NCI-H1436 (cell line): ENCODE measurements around the gene LYRM1.

ENCODE experiments used
- DNase-seq: peaks from one replicate; lab custom pipeline; 2025; lab: John Stamatoyannopoulos, UW

Gene LYRM1

DNA sequence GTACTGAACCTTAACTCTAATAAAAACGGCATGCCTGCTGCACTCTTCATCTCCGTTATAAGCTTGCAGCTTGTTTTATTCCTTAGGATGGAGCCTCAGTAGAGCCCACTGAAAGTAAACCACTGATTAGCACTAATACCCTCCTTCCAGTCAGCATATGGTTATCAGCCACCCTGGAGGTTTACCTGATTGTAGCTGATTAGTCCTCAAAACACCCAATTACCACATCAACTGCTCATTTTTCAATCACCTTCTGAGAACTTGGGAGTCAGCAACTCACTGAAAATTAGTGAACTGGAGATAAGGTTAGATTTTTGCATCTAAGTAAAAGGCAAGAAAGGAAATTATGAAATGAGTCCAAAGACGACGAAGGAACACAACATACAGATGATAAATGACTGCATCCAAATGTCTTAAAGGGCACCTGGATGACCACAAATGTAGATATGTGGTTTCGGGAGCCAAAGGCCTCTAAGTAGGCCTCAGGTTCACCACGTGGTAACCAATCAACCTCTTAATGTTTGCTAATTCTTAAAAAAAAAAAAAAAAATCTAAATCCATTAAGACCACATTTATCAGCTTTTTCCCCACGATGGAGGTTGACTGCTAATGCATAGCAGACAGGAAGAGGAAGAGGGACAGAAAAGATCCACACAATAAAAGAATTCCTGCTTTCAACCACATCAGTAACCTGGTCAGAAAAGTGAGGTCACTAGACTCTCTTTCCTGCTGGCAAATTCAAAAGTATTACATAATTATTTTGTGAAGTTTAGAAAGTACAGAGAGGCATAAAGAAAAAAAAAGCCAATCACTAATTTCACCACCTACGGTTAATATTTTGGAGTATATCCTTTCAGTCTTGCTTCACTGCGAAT, 28.4 kb upstream of the LYRM1 start:
- no peak for DNase-seq

DNA sequence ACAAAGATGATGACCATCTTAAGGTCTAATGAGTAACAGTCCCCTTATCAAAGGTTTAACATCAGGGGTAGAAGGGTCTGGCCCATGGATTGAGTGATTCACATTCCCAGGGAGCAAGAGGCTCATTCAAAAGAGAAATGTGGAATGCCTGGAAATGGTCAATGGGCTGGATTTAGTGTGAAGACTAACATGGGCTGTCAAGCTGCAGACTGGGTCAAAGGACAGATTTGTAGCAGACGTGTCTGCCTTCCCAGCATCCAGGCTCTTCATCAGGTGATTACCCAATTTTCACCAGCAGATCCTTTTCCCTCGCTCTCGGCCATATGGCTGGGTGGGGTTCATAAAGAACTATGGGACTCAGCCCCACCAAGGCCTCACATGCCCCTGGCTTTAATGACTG, 27.2 kb upstream of the LYRM1 start:
- no peak for DNase-seq

DNA sequence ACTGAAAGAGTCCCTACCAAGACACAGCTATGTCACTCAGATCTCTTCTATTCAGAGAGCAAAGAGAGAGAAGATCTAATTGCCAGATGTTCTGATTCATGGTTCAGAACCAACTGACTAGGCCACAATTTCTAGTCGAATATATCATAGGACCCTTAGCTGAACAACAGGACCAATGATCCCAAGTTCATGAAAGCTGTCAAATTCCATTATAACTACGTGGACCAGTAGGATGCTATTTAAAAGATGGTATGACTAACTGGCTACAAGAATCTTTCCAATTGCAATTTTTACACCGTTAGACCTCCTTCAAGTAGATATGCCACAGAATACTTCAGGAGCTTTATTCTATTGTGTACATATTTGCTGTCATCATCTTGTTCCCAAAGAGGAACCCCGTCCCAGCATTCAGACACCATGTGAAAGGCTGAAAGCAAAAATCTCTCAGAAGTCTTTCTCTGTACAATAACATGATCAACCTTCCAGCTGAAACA, 26.4 kb upstream of the LYRM1 start:
- DNase-seq: no peak

DNA sequence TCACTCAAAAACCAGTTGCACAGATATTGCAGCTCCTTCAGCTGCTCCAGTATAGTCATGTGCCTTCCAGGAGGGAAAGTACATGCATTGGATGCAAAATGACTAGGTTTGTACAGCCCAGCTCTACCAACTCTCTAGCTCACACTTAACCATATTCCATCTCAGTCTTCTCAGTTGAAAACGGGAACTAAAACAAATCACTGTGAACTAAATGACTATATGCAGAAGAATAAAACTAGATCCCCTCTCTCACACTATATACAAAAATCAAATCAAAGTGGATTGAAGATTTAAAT, 25.3 kb upstream of the LYRM1 start:
- DNase-seq: no peak

DNA sequence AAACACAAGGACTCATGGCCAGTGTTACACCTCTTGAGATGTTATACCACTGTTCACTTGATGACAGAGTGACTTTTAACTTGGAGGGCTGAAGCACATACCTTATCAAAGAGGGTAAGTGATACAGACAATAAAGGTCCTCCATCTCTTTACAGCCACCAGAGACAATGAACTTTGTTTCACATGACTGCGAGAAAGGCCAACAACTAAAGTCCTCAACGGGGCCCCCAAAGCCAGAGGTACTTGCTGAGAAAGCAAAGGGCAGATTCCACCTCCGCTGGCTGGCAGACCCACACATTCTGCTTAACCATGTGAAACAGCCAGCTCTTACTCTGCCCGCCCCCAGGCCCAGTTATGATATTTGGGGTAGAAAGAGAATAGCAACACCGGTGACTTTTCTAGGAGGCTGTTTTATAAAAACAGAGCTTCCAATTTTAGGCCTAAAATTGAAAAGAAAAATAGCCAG, 21.9 kb upstream of the LYRM1 start:
- DNase-seq: no peak

DNA sequence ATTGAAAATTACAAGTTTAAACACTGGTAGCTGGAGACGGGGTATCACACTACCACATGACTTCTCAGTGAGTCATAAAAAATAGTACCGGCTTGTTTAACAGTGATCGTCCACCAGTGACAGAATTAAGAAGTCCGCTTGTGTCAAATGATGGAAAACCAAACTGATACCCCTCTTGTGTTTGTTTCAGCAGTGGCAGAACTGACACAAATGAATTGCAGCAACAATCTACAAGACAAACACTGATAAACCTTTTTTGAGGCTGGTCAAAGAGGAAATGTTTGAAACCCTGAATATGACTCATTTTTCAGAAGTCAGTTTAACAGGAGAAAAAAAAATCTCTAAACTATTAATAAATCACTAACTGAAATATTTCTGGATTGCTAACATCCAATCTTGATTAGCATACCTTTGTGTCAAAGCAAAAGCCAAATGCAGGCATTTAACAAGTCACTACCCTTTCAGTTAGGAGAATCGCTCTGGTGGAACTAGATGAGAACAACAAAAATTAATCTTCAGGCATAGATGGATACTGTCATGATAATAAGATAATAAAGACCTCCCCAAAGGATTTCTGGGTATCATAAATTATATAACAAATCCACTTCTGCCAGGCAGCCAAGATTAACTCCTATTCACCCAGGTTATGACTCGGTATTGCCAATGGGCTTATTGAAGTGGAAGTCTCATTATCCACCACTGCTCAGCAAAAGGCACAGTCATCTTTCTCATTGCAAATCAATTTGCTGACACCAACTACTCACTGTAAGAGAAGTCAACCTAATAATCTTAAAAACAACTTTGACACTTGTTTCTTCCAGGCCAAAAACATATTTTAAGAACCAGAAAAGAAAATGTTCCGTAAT, 21.2 kb upstream of the LYRM1 start:
- no peak for DNase-seq

DNA sequence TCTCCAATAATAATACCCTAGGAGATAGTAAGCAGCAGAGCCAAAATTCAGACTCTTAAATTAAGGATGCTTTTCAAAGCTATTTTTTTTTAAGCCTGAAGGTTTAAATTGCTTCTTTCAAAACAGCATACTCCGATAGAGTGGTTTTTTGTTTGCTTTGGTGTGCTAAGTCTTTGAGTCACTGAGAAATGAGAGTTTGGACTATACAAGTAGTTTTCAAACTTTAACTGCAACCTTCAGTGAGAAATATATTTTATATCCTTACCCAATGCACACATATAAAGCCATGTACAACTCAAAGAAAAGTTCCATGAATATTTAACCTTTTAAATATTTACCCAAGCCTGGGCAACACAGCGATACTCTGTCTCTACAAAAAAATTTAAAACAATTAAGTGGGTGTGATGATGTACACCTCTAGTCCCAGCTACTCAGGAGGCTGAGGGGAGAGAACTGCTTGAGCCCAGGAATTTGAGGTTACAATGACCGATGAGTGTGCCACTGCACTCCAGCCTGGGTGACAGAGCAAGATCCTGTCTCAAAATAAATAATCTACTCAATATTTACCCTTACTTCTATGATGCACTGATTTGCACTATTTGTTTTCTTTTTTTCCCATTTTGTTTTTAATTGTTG, 19.6 kb upstream of the LYRM1 start:
- no peak for DNase-seq

DNA sequence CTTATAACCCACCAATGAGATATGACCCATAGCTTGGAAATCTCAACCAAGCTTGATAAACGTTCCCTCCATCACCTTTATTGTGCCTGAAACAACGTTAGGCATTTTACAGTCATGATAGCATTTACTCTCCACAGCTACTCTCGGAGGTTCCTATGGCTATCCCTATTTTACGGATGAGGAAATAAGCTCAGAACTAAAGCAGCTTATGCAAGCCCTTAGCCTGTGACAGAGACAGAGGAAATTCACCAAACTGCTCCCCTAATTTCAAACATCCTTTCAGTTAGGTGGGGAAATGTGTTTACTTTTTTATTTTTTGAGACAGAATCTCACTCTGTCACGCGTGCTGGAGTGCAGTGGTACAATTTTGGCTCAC, 19.1 kb upstream of the LYRM1 start:
- DNase-seq: no peak

DNA sequence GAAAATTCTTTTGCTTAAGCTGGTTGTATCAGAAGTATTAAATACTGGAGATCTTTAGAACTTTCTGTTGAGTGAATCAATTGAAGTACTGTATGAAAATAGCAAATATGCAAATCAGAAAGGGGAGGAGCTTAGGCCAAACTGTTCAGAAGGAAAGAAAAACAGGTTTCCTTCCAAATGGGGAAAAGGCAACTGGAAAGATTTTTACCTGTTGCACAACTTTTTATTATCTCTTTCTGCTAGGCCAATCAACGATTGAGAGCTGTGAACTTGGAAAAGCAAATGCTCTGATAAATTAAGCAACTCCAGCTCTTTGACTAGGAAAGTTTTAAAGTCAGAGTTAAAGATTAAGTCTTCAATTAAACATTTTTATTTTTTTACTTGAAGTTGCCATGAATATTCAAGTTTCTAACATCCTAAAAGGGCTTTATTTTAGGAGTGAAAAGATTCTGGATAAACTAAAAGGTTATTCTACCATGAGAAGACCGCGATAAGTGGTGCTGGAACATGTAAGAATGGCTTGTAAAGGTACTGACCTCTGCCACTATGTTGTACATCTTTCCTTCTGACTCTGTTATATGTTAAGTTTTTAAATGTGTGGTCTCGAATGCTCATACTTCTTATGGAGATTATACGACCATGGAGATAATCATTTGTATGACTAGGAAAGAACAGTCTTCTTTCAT, 16.9 kb upstream of the LYRM1 start:
- DNase-seq: no peak

DNA sequence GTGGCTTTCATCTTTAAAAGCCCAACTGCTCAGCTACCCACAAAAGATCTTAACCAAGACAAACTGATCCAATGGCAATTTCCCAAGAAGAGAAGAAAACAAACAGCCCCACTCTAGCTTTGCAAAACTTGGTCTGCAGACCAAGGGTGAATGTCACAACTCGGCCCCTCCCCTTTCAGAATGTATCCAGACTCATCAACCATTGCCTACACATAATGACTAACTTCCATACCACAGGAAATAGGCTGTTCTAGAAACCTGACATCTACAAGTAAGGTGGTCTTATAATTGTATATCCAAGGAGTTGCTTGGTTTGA, 16.4 kb upstream of the LYRM1 start:
- no peak for DNase-seq

DNA sequence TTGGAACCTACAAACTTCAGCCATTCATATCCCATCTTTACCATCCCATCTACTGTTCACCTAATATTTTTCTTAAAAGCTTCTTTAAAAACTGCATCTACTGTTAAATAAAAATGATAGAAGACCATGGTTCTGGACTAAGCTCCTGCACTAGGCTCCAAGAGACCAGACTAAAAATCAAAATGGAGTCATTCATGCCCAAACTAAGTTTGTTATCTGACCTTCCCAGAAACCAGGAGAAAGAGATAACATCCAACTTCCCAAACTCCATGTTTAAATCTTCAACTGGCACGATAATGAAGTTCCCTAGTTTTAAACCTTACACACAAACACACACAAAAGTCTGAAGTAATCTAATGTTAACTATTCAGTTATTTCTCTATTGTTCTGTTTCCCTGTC, 14.3 kb upstream of the LYRM1 start:
- DNase-seq: no peak

DNA sequence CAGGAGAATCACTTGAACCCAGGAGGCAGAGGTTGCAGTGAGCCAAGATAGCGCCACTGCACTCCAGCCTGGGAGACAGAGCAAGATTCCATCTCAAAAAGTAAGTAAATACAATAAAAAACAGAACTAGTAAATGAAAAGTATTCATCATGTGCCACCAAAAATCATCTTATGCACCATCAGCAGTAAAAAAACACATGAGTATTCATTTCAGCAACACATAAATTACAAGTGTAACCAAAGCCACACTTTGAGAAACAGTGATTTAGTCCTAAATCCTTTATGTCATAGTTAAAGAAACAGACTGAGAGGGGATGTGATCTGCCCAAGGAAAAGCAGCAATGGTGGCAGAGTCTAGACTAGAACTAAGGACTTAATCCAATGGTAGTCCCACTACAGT, 13.4 kb upstream of the LYRM1 start:
- DNase-seq: no peak

DNA sequence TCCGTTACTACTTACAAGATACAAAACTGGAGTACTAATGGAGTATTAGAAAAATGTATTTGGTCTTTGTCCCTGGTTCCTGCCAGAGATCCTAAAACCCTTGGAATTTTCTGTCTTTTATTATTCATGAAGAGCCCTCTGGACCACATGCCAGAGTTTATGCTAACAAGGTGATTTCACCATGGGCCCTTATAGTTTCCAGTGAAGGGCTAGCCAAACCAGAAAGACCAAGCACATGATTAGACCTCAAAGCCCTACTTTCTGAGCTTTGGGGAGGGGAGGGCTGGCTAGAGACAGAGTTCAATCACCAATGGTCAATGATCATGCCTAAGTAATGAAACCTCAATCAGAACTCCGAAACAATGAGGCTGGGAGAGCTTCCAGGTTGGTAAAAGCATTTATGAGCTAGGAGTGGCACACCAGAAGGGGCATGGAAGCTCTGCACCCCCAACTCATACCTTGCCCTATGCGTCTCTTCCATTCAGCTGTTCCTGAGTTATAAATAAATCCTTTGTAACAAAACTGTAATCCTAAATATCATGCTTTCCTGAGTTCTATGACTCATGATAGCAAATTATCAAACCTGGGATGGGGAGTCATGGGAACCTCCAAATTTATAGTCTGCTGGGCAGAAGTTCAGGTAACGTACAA, 10.8 kb upstream of the LYRM1 start:
- DNase-seq: no peak

DNA sequence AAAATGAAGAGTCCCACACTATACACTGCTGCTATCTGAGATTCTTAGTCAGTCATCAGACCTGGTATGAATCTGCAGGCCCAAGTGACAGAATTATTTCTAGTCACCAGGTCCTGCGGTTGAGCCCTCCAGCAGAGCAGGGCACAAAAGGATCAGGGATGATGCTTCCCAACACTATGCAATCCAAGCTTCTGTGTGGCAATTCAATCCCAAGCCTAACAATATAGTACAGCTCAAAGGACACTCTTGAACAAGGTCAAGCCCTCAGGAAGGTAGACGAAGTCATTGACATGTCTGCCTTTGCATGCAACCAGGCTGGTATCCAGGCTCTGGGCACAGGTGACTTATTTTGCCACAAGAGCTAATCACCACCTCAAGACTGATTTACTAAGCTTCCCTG, 6.2 kb upstream of the LYRM1 start:
- DNase-seq: no peak

DNA sequence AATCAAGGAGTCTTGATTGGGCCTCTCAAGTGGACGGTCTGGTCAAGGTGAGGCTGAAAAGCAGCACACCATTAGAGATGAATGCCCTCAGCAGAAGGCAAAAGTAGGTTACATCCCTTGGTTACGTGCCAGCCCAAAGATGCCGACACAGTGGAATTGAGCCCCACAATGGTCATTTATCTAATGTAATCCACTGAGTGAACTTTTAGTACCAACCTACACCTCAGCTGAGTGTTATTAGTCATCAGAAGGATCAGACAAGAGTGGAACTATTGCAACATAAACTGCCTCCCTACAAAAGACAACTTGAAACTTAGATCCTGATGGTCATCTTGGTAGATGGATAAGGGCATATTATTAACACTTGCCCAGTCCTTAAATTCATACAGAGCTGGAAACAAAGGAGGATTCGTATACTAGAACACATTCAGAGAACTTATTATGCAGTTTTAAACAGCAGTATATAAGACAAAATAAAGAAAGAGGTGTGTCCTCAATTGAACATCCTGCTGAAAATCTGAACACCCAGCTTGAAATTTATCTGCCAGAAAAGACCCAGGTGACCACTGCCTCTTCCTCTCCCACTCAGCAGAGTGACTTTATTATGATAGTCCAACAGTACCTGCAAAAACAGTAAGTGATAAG, 3.2 kb upstream of the LYRM1 start:
- DNase-seq: no peak

DNA sequence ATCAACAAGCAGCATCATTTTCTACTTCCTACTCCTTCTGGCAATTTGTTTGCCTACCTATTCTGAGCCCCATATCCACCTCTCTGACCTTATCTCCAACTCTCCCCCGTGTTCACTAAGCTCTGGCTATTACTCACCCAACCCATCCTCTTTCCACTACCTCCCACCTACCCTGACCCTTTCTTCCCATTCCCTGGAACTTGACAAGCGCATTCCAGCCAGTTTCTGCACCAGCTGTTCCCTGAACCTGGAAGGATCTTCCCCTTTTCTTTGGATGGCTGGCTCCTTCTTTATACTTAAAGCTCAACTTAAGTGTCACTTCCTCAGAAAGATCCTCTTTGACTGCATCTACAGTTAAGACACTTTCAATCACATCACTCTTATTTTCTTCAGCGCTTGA, 2.6 kb upstream of the LYRM1 start:
- DNase-seq: no peak

DNA sequence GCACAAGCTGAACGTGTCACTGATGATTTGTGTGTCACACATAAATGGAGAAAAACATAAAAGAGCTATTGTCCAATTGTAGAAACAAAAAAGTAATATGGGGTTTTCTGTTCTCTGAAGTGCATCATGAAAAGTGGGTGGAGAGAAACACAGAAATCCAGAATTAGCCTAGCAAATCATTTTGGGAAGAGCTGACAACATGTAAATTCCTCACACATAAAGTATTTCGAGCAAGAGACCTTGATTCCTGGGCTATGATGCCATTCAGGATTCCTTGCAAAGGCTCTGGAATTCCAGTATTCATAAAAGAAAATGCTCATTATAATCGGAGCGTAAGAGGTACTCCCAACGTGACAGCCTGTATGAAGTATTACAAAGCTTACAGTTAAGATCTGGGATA, 1.5 kb upstream of the LYRM1 start:
- no peak for DNase-seq

DNA sequence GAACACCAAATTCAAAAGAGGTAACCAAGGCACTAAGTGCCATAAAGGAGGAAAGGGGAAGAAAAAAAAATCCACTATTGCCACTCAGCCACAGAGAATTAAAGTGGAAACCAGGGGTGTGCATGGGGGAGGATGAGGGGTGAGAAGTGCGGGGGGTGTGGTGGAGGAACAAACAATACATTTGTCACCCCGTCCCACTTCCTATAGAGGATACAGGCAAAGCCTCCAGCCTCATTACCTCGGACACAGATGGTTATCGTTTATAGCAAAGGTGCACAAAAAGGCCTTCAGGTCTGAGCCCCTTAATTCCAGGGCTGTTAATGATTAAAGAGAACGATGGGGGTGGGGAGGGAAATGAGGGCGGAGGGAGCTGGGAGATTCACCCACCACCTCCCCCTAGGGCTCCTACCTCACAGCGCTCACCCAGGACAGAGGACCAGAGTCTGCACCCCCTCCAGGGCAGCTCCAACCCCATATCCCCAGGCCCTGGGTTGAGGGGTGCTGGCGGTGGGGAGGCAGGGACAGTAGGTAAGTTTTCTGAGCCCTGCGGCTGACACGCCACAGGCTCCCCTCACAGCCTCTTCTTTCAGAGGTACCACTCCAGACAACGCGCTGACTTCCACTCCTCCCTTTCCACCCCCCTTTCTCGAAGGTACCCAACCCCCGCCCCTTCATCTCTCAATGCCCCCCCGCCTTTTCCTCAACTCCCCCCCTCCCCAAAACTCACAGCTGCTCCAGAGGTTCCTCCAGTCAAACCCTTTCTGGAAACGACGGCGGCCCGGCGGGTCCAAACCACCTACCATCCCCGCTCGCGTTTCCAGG, 883 bp upstream of the LYRM1 start:
- no peak for DNase-seq

DNA sequence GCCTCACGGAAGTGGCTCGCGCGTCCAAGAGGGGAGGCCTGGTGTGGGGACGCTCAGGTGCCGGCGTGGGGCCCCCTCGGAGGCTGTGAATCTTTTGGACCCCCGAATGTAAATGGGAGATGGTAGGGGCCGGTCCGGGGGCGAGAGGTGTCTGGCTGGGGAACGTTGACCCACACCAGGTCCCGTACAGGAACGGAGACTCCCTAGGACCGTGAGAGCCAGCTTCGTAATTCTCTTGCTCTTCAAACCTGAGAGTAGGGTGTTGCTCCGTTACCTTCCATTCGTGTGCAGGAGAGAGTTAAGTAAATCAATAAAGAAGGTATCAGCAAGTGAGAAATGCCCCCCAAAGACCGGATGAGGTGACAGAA, 481 bp downstream of the LYRM1 start:
- no peak for DNase-seq

DNA sequence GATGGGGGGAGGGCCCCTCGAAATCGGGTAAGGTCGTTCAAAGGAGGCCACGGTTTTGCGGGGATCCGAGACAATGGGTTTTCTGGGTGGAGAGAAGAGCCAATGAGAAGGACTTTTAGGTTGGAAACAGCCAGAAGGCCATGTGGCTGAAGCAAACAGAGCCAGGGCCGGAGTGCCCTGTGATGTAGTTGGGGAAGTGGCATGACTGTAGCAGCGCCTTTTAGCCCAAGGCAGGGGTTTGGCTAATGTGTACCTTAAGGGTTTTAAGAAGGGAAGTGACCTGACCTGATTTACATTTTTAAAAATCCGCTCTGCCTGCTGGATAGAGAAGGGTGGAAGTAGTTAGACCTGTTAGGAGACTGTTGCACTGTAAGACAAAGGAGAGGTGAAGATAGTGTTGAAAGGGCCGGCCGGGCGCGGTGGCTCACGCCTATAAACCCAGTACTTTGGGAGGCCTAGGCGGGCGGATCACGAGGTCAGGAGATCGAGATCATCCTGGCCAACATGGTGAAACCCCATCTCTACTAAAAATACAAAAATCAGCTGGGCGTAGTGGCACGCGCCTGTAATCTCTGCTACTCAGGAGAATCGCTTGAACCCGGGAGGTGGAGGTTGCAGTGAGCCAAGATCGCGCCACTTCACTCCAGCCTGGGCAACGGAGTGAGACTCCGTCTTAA, 1.0 kb downstream of the LYRM1 start:
- DNase-seq: peak; percentile 32
